Smooth muscle cell (in vitro differentiated cells): ENCODE measurements around the gene PLAAT4. TPM values are rescaled to one million over a fixed set of nuclear protein-coding genes. Genes with fewer than 3 reads are reported as not detected.
"Not testable (repeated sequence)": the region's sequence is repeated elsewhere in the genome, so short reads cannot be mapped to it uniquely, and the experiment has no call there.

ENCODE experiments used
- DNase-seq: peaks from one replicate; lab custom pipeline; 2025; ENCODE audit not compliant: unreplicated experiment; lab: John Stamatoyannopoulos, UW
- H2AFZ ChIP-seq: fragments of 200-600 bp; sonication (generic); 2 replicates; pipeline ENCODE4 v1.6.0; 2016; ENCODE audit warnings: antibody characterized with exemption, low read depth, mild to moderate bottlenecking
- H3F3A ChIP-seq: fragments of 200-600 bp; sonication (generic); 2 replicates; pipeline ENCODE4 v1.6.0; 2017; ENCODE audit warnings: antibody characterized with exemption, low read depth
- H3K27ac ChIP-seq: fragments of 200-600 bp; sonication (generic); 2 replicates; pipeline ENCODE4 v1.5.1; 2016; ENCODE audit warnings: low read depth, mild to moderate bottlenecking
- H3K27me3 ChIP-seq: fragments of 200-600 bp; sonication (generic); 2 replicates; pipeline ENCODE4 v1.6.1; 2016; ENCODE audit warnings: low read depth, mild to moderate bottlenecking
- H3K36me3 ChIP-seq: fragments of 200-600 bp; sonication (generic); 2 replicates; pipeline ENCODE4 v1.5.1; 2016; ENCODE audit warnings: low read depth
- H3K4me1 ChIP-seq: fragments of 200-600 bp; sonication (generic); 2 replicates; pipeline ENCODE4 v1.5.1; 2016; ENCODE audit warnings: low read depth
- H3K4me2 ChIP-seq: fragments of 200-600 bp; sonication (generic); 2 replicates; pipeline ENCODE4 v1.6.0; 2016; ENCODE audit warnings: mild to moderate bottlenecking
- H3K4me3 ChIP-seq: fragments of 200-600 bp; sonication (generic); 2 replicates; pipeline ENCODE4 v1.5.1; 2016; ENCODE audit warnings: mild to moderate bottlenecking
- H3K79me2 ChIP-seq: fragments of 200-600 bp; sonication (generic); 2 replicates; pipeline ENCODE4 v1.6.0; 2016; ENCODE audit warnings: low read depth, mild to moderate bottlenecking
- H3K9ac ChIP-seq: fragments of 200-600 bp; sonication (generic); 2 replicates; pipeline ENCODE4 v1.6.0; 2016; ENCODE audit warnings: low read depth
- H3K9me3 ChIP-seq: fragments of 200-600 bp; sonication (generic); replicated peaks from 2 replicates; pipeline ENCODE4 v1.5.1; 2016; ENCODE audit warnings: low read depth
- H4K20me1 ChIP-seq: fragments of 200-600 bp; sonication (generic); 2 replicates; pipeline ENCODE4 v1.6.0; 2016; ENCODE audit warnings: low read depth
- WGBS: methylation state at CpG from one replicate; pipeline ENCODE4 v1.1.7; 2016; ENCODE audit warnings: low lambda C conversion rate; 5-methylcytosine and 5-hydroxymethylcytosine counted together
- polyA plus RNA-seq: library from polyadenylated mRNA; unstranded; fragments of >200 nt; fragmentation: Nextera tagmentation; extraction: Ambion mirVana; gene quantifications from 2 replicates; pipeline ENCODE4 v1.2.1, GENCODE V29; 2016
- total RNA-seq: library from RNA; depleted of rRNA; stranded (reverse); fragments of >200 nt; gene quantifications from 2 replicates; pipeline ENCODE4 v1.2.3, GENCODE V29; 2014
- TF ChIP-seq, protein P1 (sequence below): fragments of 200-600 bp; sonication (generic); IDR thresholded peaks from 2 replicates; pipeline ENCODE4 v1.5.1; 2017; ENCODE audit warnings: borderline replicate concordance, mild to moderate bottlenecking, antibody characterized with exemption; ENCODE audit not compliant: insufficient read depth, poor library complexity, severe bottlenecking

PLAAT4 gene
- total and polyA plus RNA-seq, 2 experiments from 2014 or later: not detected

DNA sequence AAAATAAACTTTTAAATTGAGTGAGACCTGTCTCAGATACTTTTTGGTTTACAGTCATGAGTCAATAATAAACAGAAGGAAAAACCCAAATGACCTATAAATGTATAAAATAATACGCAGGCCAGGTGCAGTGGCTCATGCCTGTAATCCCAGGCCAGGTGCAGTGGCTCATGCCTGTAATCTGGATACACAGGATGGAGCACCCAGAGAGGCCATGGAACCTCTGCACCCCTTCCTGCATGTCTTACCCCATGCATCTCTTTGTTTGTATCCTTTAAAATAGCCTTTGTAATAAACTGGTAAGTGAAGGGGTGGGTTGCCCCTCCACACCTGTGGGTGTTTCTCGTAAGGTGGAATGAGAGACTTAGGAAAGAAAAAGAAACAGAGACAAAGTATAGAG, 8.9 kb upstream of the PLAAT4 start:
- H3K27me3 ChIP-seq: peaks cover 20% of the 10 kb centered on the region

DNA sequence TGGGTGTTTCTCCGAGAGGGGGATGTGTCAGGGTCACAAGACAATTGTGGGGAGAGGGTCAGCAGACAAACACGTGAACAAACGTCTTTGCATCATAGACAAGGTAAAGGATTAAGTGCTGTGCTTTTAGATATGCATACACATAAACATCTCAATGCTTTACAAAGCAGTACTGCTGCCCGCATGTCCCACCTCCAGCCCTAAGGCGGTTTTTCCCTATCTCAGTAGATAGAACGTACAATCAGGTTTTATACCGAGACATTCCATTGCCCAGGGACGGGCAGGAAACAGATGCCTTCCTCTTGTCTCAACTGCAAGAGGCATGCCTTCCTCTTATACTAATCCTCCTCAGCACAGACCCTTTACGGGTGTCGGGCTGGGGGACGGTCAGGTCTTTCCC, 8.5 kb upstream of the PLAAT4 start:
- not testable (repeated sequence) for H3K4me2 ChIP-seq, H3K79me2 ChIP-seq, H2AFZ ChIP-seq, H3K9me3 ChIP-seq, H4K20me1 ChIP-seq, H3K4me3 ChIP-seq, H3K36me3 ChIP-seq, DNase-seq, H3K27ac ChIP-seq, H3K9ac ChIP-seq, H3F3A ChIP-seq
- Histone ChIP-seq H3K27me3 (peaks cover 20% of the 10 kb centered on the region), H3K4me1 (peaks cover 22% of the 10 kb centered on the region)
- WGBS: 6% methylated on average over 7 of the region's 11 CpGs

More for the DNA sequence above, 8.9 kb upstream of the PLAAT4 start:
- 79% methylated on average over 2 of the region's 2 CpGs for WGBS
- peaks cover 20% of the 10 kb centered on the region for H3K4me1 ChIP-seq
- H3K4me3 ChIP-seq: no peak overlapping the region
- no peaks in the 10 kb centered on the region for H4K20me1 ChIP-seq
- no peak overlapping the region for H3K4me2 ChIP-seq
- TF ChIP-seq, protein P1, sequence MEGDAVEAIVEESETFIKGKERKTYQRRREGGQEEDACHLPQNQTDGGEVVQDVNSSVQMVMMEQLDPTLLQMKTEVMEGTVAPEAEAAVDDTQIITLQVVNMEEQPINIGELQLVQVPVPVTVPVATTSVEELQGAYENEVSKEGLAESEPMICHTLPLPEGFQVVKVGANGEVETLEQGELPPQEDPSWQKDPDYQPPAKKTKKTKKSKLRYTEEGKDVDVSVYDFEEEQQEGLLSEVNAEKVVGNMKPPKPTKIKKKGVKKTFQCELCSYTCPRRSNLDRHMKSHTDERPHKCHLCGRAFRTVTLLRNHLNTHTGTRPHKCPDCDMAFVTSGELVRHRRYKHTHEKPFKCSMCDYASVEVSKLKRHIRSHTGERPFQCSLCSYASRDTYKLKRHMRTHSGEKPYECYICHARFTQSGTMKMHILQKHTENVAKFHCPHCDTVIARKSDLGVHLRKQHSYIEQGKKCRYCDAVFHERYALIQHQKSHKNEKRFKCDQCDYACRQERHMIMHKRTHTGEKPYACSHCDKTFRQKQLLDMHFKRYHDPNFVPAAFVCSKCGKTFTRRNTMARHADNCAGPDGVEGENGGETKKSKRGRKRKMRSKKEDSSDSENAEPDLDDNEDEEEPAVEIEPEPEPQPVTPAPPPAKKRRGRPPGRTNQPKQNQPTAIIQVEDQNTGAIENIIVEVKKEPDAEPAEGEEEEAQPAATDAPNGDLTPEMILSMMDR: no peak
- no peaks in the 10 kb centered on the region for H3K36me3 ChIP-seq
- no peak for DNase-seq
- no peaks in the 10 kb centered on the region for H3F3A ChIP-seq
- H3K79me2 ChIP-seq: no peaks in the 10 kb centered on the region
- no peaks in the 10 kb centered on the region for H3K9me3 ChIP-seq
- no peak overlapping the region for H3K9ac ChIP-seq
- H2AFZ ChIP-seq: no peak overlapping the region
- no peak overlapping the region for H3K27ac ChIP-seq

DNA sequence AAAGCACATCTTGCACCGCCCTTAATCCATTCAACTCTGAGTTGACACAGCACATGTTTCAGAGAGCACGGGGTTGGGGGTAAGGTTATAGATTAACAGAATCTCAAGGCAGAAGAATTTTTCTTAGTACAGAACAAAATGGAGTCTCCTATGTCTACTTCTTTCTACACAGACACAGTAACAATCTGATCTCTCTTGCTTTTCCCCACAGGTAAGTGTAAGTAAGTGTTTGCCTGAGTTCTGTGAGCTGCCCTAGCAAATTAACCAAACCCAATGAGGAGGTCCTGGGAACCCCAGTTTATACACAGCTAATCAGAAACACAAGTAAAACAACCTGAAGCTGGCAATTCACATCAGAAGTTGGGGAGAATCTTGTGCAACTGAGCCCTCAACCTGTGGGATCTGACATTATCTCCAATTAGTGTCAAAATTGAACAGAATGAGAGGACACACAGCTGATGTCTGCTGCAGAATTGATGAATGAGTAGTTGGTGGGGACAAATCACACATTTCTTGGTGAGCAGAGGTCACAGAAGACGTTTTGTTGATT, 7.8 kb upstream of the PLAAT4 start:
- peaks cover 22% of the 10 kb centered on the region for H3K4me1 ChIP-seq
- H4K20me1 ChIP-seq, H3K4me2 ChIP-seq, H2AFZ ChIP-seq, H3K36me3 ChIP-seq, DNase-seq, H3K27ac ChIP-seq, H3F3A ChIP-seq, H3K4me3 ChIP-seq, H3K79me2 ChIP-seq, H3K9ac ChIP-seq, H3K9me3 ChIP-seq: not testable (repeated sequence)
- peaks cover 20% of the 10 kb centered on the region for H3K27me3 ChIP-seq
- WGBS: 50% methylated on average over 1 of the region's 3 CpGs

DNA sequence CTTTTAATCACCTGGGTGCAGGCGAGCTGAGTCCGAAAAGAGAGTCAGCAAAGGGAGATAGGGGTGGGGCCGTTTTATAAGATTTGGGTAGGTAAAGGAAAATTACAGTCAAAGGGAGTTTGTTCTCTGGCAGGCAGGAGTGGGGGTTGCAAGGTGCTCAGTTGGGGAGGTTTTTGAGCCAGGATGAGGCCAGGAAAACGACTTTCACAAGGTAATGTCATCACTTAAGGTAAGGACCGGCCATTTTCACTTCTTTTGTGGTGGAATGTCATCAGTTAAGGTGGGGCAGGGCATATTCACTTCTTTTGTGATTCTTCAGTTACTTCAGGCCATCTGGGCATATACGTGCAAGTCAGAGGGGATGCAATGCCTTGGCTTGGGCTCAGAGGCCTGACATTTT, 7.2 kb upstream of the PLAAT4 start:
- not testable (repeated sequence) for H3F3A ChIP-seq, H3K4me2 ChIP-seq, H3K79me2 ChIP-seq, H4K20me1 ChIP-seq, H2AFZ ChIP-seq, H3K9ac ChIP-seq, H3K9me3 ChIP-seq, H3K4me3 ChIP-seq, DNase-seq, H3K27ac ChIP-seq, H3K36me3 ChIP-seq
- Histone ChIP-seq H3K27me3 (peaks cover 20% of the 10 kb centered on the region), H3K4me1 (peaks cover 22% of the 10 kb centered on the region)
- WGBS: 49% methylated on average over 6 of the region's 6 CpGs

DNA sequence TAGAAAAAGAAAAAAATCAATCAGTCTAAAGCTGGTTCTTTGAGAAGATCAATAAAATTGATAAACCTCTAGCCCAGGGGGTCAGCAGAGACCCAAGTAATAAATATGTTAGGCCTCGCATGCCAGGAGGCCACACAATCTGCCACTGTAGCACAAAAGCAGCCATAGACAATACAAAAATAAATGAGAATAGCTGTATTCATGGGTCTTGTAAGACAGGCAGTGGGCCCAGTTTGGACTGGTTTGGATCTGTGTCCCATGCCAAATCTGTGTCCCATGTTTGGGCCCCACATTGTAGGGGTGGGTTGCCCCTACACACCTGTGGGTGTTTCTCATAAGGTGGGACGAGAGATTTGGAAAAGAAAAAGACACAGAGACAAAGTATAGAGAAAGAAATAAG, 6.6 kb upstream of the PLAAT4 start:
- H4K20me1 ChIP-seq: no peaks in the 10 kb centered on the region
- DNase-seq: no peak
- 91% methylated on average over 2 of the region's 2 CpGs for WGBS
- H3K36me3 ChIP-seq: no peaks in the 10 kb centered on the region
- H3K9me3 ChIP-seq: no peaks in the 10 kb centered on the region
- TF ChIP-seq, protein P1: no peak
- H3K27me3 ChIP-seq: peaks cover 20% of the 10 kb centered on the region
- H2AFZ ChIP-seq: no peak overlapping the region
- H3K4me1 ChIP-seq: peaks cover 22% of the 10 kb centered on the region
- H3K4me2 ChIP-seq: no peak overlapping the region
- no peaks in the 10 kb centered on the region for H3F3A ChIP-seq
- H3K4me3 ChIP-seq: no peak overlapping the region
- no peaks in the 10 kb centered on the region for H3K79me2 ChIP-seq
- H3K9ac ChIP-seq: no peak overlapping the region
- H3K27ac ChIP-seq: no peak overlapping the region

DNA sequence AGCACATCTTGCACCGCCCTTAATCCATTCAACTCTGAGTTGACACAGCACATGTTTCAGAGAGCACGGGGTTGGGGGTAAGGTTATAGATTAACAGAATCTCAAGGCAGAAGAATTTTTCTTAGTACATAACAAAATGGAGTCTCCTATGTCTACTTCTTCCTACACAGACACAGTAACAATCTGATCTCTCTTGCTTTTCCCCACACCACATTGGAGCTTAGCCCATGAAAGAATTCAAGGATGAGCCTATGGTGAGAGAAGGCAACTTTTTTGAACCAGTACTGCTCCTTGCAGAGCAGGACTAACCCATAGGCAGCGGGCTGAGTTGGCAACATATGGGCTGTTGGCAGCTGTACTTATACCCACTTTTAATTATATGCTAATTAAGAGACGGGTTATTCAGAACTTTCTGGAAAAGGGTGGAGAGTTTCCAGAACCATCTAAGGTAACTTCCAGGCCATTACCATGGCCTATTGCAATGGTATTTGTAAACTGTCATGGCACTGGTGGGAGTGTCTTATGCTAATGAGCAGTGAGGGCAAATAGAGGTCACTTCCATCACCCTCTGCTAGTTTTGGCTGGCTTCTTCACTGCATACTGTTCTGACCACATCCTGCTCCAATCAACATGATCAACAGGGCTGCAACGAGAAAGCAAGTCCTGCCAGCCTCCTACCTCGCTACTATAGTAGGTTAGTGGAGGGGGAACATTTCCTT, 5.4 kb upstream of the PLAAT4 start:
- not testable (repeated sequence) for H3K36me3 ChIP-seq, H4K20me1 ChIP-seq, H3K4me3 ChIP-seq, H3K9me3 ChIP-seq, H3K4me2 ChIP-seq, H3K79me2 ChIP-seq, H3K27ac ChIP-seq, H3F3A ChIP-seq, H2AFZ ChIP-seq, H3K9ac ChIP-seq, DNase-seq
- Histone ChIP-seq H3K4me1 (peaks cover 22% of the 10 kb centered on the region), H3K27me3 (peaks cover 20% of the 10 kb centered on the region)
- WGBS: 73% methylated on average over 4 of the region's 6 CpGs
